ENCODE results near the gene CBFA2T3. TPM values are rescaled to one million over a fixed set of nuclear protein-coding genes. Genes with fewer than 3 reads are reported as not detected.

Gene CBFA2T3
- total RNA-seq, 1 donor from 2014 or later = 4.6 TPM

DNA sequence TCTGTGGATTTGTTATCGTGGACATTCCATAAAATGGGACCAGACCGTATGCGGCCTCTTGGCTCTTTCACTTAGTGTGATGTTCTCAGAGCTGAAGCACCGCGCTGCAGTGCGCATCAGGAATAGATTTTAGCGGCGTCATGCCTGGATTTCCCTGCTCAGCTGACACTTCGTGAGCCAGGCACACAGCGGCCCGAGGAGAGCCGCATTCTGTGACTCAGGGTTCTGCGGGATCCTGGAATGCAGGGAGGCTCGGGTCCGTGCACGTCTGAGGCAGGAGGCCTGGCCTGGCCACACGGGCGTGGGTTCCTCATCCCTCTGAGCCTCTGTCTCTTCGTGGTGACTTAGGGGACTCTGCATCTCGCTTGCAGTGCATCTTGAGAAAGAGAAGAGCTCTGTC lies 13.4 kb downstream of the CBFA2T3 start:
- TF ChIP-seq, protein P1, sequence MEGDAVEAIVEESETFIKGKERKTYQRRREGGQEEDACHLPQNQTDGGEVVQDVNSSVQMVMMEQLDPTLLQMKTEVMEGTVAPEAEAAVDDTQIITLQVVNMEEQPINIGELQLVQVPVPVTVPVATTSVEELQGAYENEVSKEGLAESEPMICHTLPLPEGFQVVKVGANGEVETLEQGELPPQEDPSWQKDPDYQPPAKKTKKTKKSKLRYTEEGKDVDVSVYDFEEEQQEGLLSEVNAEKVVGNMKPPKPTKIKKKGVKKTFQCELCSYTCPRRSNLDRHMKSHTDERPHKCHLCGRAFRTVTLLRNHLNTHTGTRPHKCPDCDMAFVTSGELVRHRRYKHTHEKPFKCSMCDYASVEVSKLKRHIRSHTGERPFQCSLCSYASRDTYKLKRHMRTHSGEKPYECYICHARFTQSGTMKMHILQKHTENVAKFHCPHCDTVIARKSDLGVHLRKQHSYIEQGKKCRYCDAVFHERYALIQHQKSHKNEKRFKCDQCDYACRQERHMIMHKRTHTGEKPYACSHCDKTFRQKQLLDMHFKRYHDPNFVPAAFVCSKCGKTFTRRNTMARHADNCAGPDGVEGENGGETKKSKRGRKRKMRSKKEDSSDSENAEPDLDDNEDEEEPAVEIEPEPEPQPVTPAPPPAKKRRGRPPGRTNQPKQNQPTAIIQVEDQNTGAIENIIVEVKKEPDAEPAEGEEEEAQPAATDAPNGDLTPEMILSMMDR (conservative IDR thresholded peaks at IDR 0.05) = no peak
- Mint-ChIP-seq H3K27me3 (ENCODE audit: low read depth) (no peaks in the 10 kb centered on the region), H3K9me3 (peaks cover 3% of the 10 kb centered on the region), H3K4me3 (no peak overlapping the region), H3K27ac (ENCODE audit: unreplicated experiment) (no peak overlapping the region), H3K36me3 (ENCODE audit: low read depth) (no peaks in the 10 kb centered on the region), H3K4me1 (no peaks in the 10 kb centered on the region)
- DNase-seq (ENCODE audit: low read depth, low spot score) = no peak

GRCh38 chr16:88962478-88963152 lies 14.4 kb downstream of the CBFA2T3 start:
- DNase-seq (ENCODE audit: low read depth, low spot score) = no peak
- TF ChIP-seq, protein P1 (conservative IDR thresholded peaks at IDR 0.05) = no peak
- H3K27me3 Mint-ChIP-seq (ENCODE audit: low read depth) = no peaks in the 10 kb centered on the region
- no peaks in the 10 kb centered on the region for H3K4me1 Mint-ChIP-seq
- H3K27ac Mint-ChIP-seq (ENCODE audit: unreplicated experiment) = no peak overlapping the region
- H3K4me3 Mint-ChIP-seq = no peak overlapping the region
- H3K36me3 Mint-ChIP-seq (ENCODE audit: low read depth) = no peaks in the 10 kb centered on the region
- H3K9me3 Mint-ChIP-seq = peaks cover 3% of the 10 kb centered on the region

- no peaks in the 10 kb centered on the region for H3K4me1 Mint-ChIP-seq
- H3K27ac Mint-ChIP-seq (ENCODE audit: unreplicated experiment) = no peak overlapping the region
- H3K4me3 Mint-ChIP-seq = no peak overlapping the region
- TF ChIP-seq, protein P1 (conservative IDR thresholded peaks at IDR 0.05) = no peak
- no peak for DNase-seq (ENCODE audit: low read depth, low spot score)
- H3K27me3 Mint-ChIP-seq (ENCODE audit: low read depth) = no peaks in the 10 kb centered on the region
- peaks cover 3% of the 10 kb centered on the region for H3K9me3 Mint-ChIP-seq
- no peaks in the 10 kb centered on the region for H3K36me3 Mint-ChIP-seq (ENCODE audit: low read depth)
Observed at GRCh38 chr16:88961011-88961410, 16.0 kb downstream of the CBFA2T3 start.

GRCh38 chr16:88960516-88960915 lies 16.5 kb downstream of the CBFA2T3 start:
- no peaks in the 10 kb centered on the region for H3K27me3 Mint-ChIP-seq (ENCODE audit: low read depth)
- H3K36me3 Mint-ChIP-seq (ENCODE audit: low read depth) = no peaks in the 10 kb centered on the region
- peaks cover 3% of the 10 kb centered on the region for H3K9me3 Mint-ChIP-seq

DNA sequence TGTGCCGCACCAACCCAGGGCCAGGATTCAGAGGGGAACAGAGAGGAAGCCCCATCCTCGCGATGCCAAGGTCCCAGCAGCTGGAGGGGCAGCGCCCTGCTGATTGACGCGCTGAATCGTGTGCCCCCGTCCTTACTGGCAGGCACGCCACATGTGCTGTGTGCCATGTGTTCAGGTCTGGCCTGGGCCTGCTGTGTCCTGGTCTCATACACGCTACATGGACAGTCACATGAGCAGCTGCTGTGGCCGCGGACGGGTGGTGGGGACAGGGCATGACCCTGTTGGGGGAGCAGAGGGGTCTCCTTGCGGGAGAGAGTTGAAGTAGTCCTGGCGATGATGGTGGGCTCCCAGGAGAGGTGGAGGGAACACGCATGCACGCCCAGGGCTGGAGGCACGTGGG lies 18.0 kb downstream of the CBFA2T3 start:
- TF ChIP-seq, protein P1 (conservative IDR thresholded peaks at IDR 0.05) = no peak
- no peaks in the 10 kb centered on the region for H3K36me3 Mint-ChIP-seq (ENCODE audit: low read depth)
- H3K4me3 Mint-ChIP-seq = no peak overlapping the region
- no peaks in the 10 kb centered on the region for H3K4me1 Mint-ChIP-seq
- H3K27ac Mint-ChIP-seq (ENCODE audit: unreplicated experiment) = no peak overlapping the region
- peaks cover 3% of the 10 kb centered on the region for H3K9me3 Mint-ChIP-seq
- DNase-seq (ENCODE audit: low read depth, low spot score) = no peak
- H3K27me3 Mint-ChIP-seq (ENCODE audit: low read depth) = no peaks in the 10 kb centered on the region

More at GRCh38 chr16:88960516-88960915, 16.5 kb downstream of the CBFA2T3 start:
- Mint-ChIP-seq H3K4me3 (no peak overlapping the region), H3K27ac (ENCODE audit: unreplicated experiment) (no peak overlapping the region), H3K4me1 (no peaks in the 10 kb centered on the region)
- TF ChIP-seq, protein P1 (conservative IDR thresholded peaks at IDR 0.05) = no peak
- no peak for DNase-seq (ENCODE audit: low read depth, low spot score)

Measured in neural crest cell (in vitro differentiated cells).